A549 (cell line): Measurements from ENCODE around the gene PTPN1. TPM values are rescaled to one million over a fixed set of nuclear protein-coding genes. Genes with fewer than 3 reads are reported as not detected.

ENCODE experiments used
- ATAC-seq, 2 experiments: fragments of 200-7000 bp in 1 of 2; fragments of >200 bp in 1 of 2; cut with Nextera tagmentation in 1 of 2; cut with Tn5 transposase in 1 of 2; 3 replicates each; pipeline versions ENCODE4 v1.8.0 to v1.9.1; 2018 to 2020; ENCODE audit warnings: mild to moderate bottlenecking in 1 of 2, moderate library complexity in 1 of 2
- CTCF ChIA-PET: fragments of 300-600 bp; sonication (Branson Sonifier 250); formaldehyde crosslinking; extraction: SDS; loops from one replicate; lab custom pipeline; 2021; ENCODE audit warnings: antibody characterized with exemption, inconsistent platforms; lab: Yijun Ruan, JAX
- POLR2A ChIA-PET: fragments of 350-600 bp; formaldehyde crosslinking; extraction: SDS; loops from one replicate; lab custom pipeline; 2021; ENCODE audit warnings: antibody characterized with exemption, inconsistent platforms; lab: Yijun Ruan, JAX
- DNase-seq, 2 experiments: peaks; one replicate each; pipeline versions ENCODE4 v3.0.0 to v3.0.0-alpha.2; 2011 to 2016; ENCODE audit warnings: low read depth in 1 of 2, low spot score in 1 of 2
- FAIRE-seq: peaks from 2 replicates; lab custom pipeline; 2011; peaks lifted over from hg19 to GRCh38; lab: Jason Lieb, UNC
- H3K27ac ChIP-seq, 2 experiments: fragments of >200 bp; sonication (Bioruptor Twin); formaldehyde crosslinking; 3 replicates each; pipeline ENCODE4 v1.5.1; 2016 to 2017
- H3K4me1 ChIP-seq: fragments of >200 bp; sonication (Bioruptor Twin); formaldehyde crosslinking; 3 replicates; pipeline ENCODE4 v1.6.1; 2016
- H3K4me2 ChIP-seq: fragments of >200 bp; sonication (Bioruptor Twin); formaldehyde crosslinking; 3 replicates; pipeline ENCODE4 v1.6.1; 2016
- H3K4me3 ChIP-seq: fragments of >200 bp; sonication (Bioruptor Twin); formaldehyde crosslinking; 3 replicates; pipeline ENCODE4 v1.5.1; 2016
- H3K9me3 ChIP-seq: fragments of >200 bp; sonication (Bioruptor Twin); formaldehyde crosslinking; 3 replicates; pipeline ENCODE4 v1.6.1; 2016
- CBX8 ChIP-seq: fragments of 200-600 bp; sonication (generic); IDR thresholded peaks from 2 replicates; pipeline ENCODE4 v1.6.1; 2016
- CHD2 ChIP-seq: fragments of 150-350 bp; IDR thresholded peaks from 2 replicates; pipeline ENCODE4 v1.6.1; 2014; ENCODE audit warnings: low read length; ENCODE audit not compliant: partially characterized antibody
- FOSL2 ChIP-seq, 2 experiments: fragments of 450-650 bp in 1 of 2; fragments of >200 bp in 1 of 2; sonication (Bioruptor Twin) in 1 of 2; formaldehyde crosslinking; IDR thresholded peaks; 2 replicates each; pipeline versions ENCODE4 v1.5.0 to v1.6.1; 2016 to 2020; ENCODE audit warnings: mild to moderate bottlenecking in 1 of 2, moderate library complexity in 1 of 2
- HOXB5 ChIP-seq: fragments of 250-450 bp; sonication (Bioruptor Pico); IDR thresholded peaks from 2 replicates; pipeline ENCODE4 v1.5.0; 2020; ENCODE audit warnings: mild to moderate bottlenecking, moderate library complexity
- NFE2L2 ChIP-seq: fragments of 150-350 bp; conservative IDR thresholded peaks from 2 replicates; pipeline ENCODE4 v1.6.1; 2014; ENCODE audit warnings: low read length
- NPAS2 ChIP-seq: fragments of 250-450 bp; sonication (Bioruptor Pico); IDR thresholded peaks from 2 replicates; pipeline ENCODE4 v1.8.0; 2022; ENCODE audit warnings: mild to moderate bottlenecking, moderate library complexity, borderline replicate concordance
- NR3C1 ChIP-seq: fragments of >200 bp; sonication (Bioruptor Twin); formaldehyde crosslinking; IDR thresholded peaks from 3 replicates; pipeline ENCODE4 v1.6.1; 2017
- POLR2A ChIP-seq: IDR thresholded peaks from 2 replicates; pipeline ENCODE4 v1.6.1; 2012; ENCODE audit warnings: mild to moderate bottlenecking, low read length
- POLR2AphosphoS2 ChIP-seq: conservative IDR thresholded peaks from 2 replicates; pipeline ENCODE4 v1.6.1; 2012; ENCODE audit warnings: low read length, improper control_type of control experiment, inconsistent platforms
- ZC3H11A ChIP-seq: fragments of 450-650 bp; IDR thresholded peaks from 2 replicates; pipeline ENCODE4 v1.6.1; 2014; ENCODE audit warnings: antibody characterized with exemption, mild to moderate bottlenecking
- WGBS: methylation state at CpG from one replicate; pipeline ENCODE4 v1.1.6; 2017; ENCODE audit errors: missing lambda C conversion rate; 5-methylcytosine and 5-hydroxymethylcytosine counted together
- polyA plus RNA-seq, 4 experiments: library from polyadenylated mRNA; depleted of rRNA in 3 of 4; stranded (reverse); fragments of >200 nt; fragmentation: RNase III in 1 of 4; extraction: RNeasy Plus Mini Kit Qiagen cat#74134 plus additional on column Dnase treatment in 1 of 4; gene quantifications; 2 replicates in 3 of 4; 3 replicates in 1 of 4; pipeline ENCODE4 v1.2.3, GENCODE V29; 2011 to 2017
- TF ChIP-seq, protein P1 (sequence below): fragments of >200 bp; sonication (Bioruptor Twin); formaldehyde crosslinking; IDR thresholded peaks from 3 replicates; pipeline ENCODE4 v1.5.1; 2016
- TF ChIP-seq, protein P2 (sequence below): fragments of 250-450 bp; sonication (Bioruptor Pico); IDR thresholded peaks from 2 replicates; pipeline ENCODE4 v1.5.0; 2020; ENCODE audit warnings: low read depth, mild to moderate bottlenecking, moderate library complexity
- TF ChIP-seq, protein P3 (sequence below): IDR thresholded peaks from 2 replicates; pipeline ENCODE4 v1.6.1; 2012
- TF ChIP-seq, protein P4 (sequence below): IDR thresholded peaks from 2 replicates; pipeline ENCODE4 v1.6.1; 2012; ENCODE audit warnings: low read depth, borderline replicate concordance

The PTPN1 gene
- polyA plus RNA-seq, 2 of the 4 experiments (the other 2 are of a cell fraction) = 23.2 to 24.3 TPM

DNA sequence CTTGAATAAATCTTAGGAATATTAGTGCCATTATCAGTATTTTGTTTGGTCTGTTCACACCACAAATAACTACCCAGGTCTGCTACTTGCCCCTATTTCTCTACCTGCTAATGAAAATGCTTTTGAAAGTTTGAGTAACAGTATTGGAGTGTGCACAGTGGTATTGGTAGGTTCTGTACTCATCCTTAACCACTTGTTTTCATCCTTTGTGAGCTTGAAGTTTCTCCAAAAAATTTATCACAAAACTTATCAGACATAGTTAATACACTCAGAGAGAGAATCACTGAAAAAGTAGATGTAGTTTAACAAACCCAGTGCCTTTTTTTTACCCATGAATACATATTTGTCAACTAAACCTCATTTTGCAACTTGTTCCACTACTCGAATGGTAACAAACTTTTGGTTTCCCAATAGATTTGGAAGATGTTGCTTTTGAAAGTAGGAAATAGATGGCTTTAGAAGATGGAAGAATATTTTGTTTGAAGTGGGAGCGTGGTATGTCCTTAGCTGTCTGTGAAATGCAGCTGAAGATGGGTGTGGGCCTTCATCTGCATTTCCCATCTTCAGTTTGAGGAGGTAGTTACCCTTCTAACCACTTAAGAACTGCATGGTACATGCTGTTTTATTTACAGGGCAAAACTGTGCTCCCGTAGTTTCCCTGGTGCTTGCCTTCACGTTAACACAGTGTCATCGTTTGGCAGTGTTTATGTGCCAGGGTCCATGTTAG is 9.0 kb downstream of the PTPN1 start:
- DNase-seq (no peak), ATAC-seq (no peak), FAIRE-seq (no peak)
- Histone ChIP-seq H3K4me3 (no peak overlapping the region), H3K9me3 (no peaks in the 10 kb centered on the region), H3K4me1 (peaks cover 11% of the 10 kb centered on the region; the same call in 2 of the 3 replicates), H3K27ac (no peak overlapping the region), H3K4me2 (no peak overlapping the region)
- POLR2A ChIA-PET = no interaction called here
- no peak for TF ChIP-seq NR3C1
- no peak for TF ChIP-seq HOXB5 (CRISPR knock-in tag)
- TF ChIP-seq, protein P1, sequence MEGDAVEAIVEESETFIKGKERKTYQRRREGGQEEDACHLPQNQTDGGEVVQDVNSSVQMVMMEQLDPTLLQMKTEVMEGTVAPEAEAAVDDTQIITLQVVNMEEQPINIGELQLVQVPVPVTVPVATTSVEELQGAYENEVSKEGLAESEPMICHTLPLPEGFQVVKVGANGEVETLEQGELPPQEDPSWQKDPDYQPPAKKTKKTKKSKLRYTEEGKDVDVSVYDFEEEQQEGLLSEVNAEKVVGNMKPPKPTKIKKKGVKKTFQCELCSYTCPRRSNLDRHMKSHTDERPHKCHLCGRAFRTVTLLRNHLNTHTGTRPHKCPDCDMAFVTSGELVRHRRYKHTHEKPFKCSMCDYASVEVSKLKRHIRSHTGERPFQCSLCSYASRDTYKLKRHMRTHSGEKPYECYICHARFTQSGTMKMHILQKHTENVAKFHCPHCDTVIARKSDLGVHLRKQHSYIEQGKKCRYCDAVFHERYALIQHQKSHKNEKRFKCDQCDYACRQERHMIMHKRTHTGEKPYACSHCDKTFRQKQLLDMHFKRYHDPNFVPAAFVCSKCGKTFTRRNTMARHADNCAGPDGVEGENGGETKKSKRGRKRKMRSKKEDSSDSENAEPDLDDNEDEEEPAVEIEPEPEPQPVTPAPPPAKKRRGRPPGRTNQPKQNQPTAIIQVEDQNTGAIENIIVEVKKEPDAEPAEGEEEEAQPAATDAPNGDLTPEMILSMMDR = no peak
- TF ChIP-seq CHD2 = no peak
- WGBS = 87% methylated on average over 5 of the region's 5 CpGs
- CTCF ChIA-PET = interaction anchor here (0.6 to 2.0 kb wide), 6 partner anchors 10 to 545 kb away, joined by 3 to 7 read pairs (median 3); no protein-coding TSS in a partner anchor

DNA sequence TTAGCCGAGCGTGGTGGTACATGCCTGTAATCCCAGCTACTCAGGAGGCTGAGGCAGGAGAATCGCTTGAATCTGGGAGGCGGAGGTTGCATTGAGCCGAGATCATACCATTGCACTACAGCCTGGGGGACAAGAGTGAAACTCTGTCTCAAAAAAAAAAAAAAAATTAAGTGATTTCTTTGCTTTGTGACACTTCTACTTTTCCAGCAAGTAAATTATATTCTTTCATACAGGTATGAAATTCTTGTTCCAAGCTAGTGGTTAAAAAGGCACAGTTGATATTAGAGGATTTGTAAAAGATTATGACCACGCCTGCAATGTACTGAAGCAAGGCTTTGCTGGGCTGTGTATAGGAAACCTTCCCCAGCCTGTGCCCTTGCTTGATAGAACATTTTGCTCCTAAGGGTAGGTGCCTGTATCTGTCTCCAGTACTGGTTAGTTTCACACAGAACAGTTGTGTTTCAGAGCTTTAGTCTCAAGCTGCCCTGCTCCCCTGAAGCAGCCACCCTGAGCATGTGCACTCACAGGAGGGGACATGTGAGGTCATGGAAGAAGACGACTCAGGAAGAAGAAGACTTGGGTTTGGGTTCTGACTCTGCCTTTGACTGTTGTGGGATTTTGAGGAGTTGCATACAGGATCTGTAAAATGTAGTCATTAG is 10.2 kb downstream of the PTPN1 start:
- Histone ChIP-seq H3K27ac (no peak overlapping the region), H3K9me3 (no peaks in the 10 kb centered on the region), H3K4me1 (peaks cover 11% of the 10 kb centered on the region; the same call in 2 of the 3 replicates), H3K4me2 (no peak overlapping the region), H3K4me3 (no peak overlapping the region)
- DNase-seq (no peak), ATAC-seq (no peak), FAIRE-seq (no peak)
- WGBS = 94% methylated on average over 7 of the region's 7 CpGs
- no peak for TF ChIP-seq FOSL2 (IDR thresholded peaks at IDR 0.05)
- no peak for TF ChIP-seq FOSL2 (CRISPR knock-in tag; IDR thresholded peaks at IDR 0.05)
- no peak for TF ChIP-seq POLR2AphosphoS2
- TF ChIP-seq, protein P2, sequence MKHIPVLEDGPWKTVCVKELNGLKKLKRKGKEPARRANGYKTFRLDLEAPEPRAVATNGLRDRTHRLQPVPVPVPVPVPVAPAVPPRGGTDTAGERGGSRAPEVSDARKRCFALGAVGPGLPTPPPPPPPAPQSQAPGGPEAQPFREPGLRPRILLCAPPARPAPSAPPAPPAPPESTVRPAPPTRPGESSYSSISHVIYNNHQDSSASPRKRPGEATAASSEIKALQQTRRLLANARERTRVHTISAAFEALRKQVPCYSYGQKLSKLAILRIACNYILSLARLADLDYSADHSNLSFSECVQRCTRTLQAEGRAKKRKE = no peak
- TF ChIP-seq, protein P1 = no peak
- no peak for TF ChIP-seq POLR2A
- TF ChIP-seq, protein P3, sequence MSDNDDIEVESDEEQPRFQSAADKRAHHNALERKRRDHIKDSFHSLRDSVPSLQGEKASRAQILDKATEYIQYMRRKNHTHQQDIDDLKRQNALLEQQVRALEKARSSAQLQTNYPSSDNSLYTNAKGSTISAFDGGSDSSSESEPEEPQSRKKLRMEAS = no peak
- no peak for TF ChIP-seq CBX8
- no peak for TF ChIP-seq NFE2L2
- no peak for TF ChIP-seq NPAS2 (CRISPR knock-in tag)
- TF ChIP-seq ZC3H11A = no peak
- TF ChIP-seq, protein P4, sequence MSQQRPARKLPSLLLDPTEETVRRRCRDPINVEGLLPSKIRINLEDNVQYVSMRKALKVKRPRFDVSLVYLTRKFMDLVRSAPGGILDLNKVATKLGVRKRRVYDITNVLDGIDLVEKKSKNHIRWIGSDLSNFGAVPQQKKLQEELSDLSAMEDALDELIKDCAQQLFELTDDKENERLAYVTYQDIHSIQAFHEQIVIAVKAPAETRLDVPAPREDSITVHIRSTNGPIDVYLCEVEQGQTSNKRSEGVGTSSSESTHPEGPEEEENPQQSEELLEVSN = no peak
- ChIA-PET POLR2A (no interaction called here), CTCF (interaction anchor here (0.6 to 2.0 kb wide), 10 partner anchors 9 to 335 kb away, joined by 3 to 7 read pairs (median 3); no protein-coding TSS in a partner anchor)
